K562 (cell line): ENCODE measurements around the gene UBTD1. TPM values are rescaled to one million over a fixed set of nuclear protein-coding genes. Genes with fewer than 3 reads are reported as not detected.

Experiments
- ATAC-seq: fragments of 200-7000 bp; cut with Tn5 transposase; 3 replicates; pipeline ENCODE4 v1.9.1; 2020; ENCODE audit warnings: moderate library complexity
- BruUV-seq: library from RNA; stranded (reverse); fragments of 400-500 nt; replicated peaks from 2 replicates; lab custom pipeline; 2021; lab: Mats Ljungman, UMichigan
- CTCF ChIA-PET: fragments of 300-600 bp; formaldehyde crosslinking; extraction: SDS; loops from one replicate; lab custom pipeline; 2021; ENCODE audit warnings: low intra/inter-chr PET ratio; lab: Yijun Ruan, JAX
- POLR2A ChIA-PET: fragments of 300-600, 350-650 bp; sonication (Branson Sonifier 250); formaldehyde crosslinking; extraction: SDS; loops from one replicate; lab custom pipeline; 2021; ENCODE audit warnings: antibody characterized with exemption, inconsistent platforms; lab: Yijun Ruan, JAX
- DNase-seq, 4 experiments: peaks; one replicate each; pipeline versions ENCODE4 v3.0.0 to v3.0.0-alpha.2; 2011 to 2018; ENCODE audit warnings: low spot score in 3 of 4, mixed read lengths in 3 of 4; ENCODE audit errors: extremely low read depth in 1 of 4
- FAIRE-seq: peaks from 2 replicates; lab custom pipeline; 2011; peaks lifted over from hg19 to GRCh38; lab: Jason Lieb, UNC
- H2AFZ ChIP-seq: 2 replicates; pipeline ENCODE4 v1.6.0; 2011; ENCODE audit warnings: low read depth, low read length, control low read depth, inconsistent platforms
- H3K27ac ChIP-seq: fragments of 200-600 bp; 3 replicates; pipeline ENCODE4 v1.8.0; 2011; ENCODE audit warnings: low read depth, mild to moderate bottlenecking, control low read depth, inconsistent platforms, low read length, moderate library complexity, mixed read lengths; ENCODE audit errors: extremely low read depth
- H3K27me3 ChIP-seq, 2 experiments: fragments of 300-600 bp in 1 of 2; 2 replicates in 1 of 2; 3 replicates in 1 of 2; pipeline versions ENCODE4 v1.6.0 to v1.8.0; 2011; ENCODE audit warnings: inconsistent platforms in 2 of 2, low read length in 2 of 2, mild to moderate bottlenecking in 1 of 2, mixed read lengths in 1 of 2, moderate library complexity in 1 of 2; ENCODE audit not compliant: control insufficient read depth in 2 of 2, insufficient read depth in 2 of 2
- H3K36me3 ChIP-seq: fragments of 300-600 bp; 3 replicates; pipeline ENCODE4 v1.8.0; 2011; ENCODE audit warnings: mild to moderate bottlenecking, low read length, inconsistent platforms; ENCODE audit not compliant: control insufficient read depth, insufficient read depth
- H3K4me1 ChIP-seq, 2 experiments: fragments of 200-600 bp in 1 of 2; replicated peaks in 1 of 2; 2 replicates in 1 of 2; 3 replicates in 1 of 2; pipeline versions ENCODE4 v1.5.1 to v1.8.0; 2011; ENCODE audit warnings: inconsistent platforms in 2 of 2, low read length in 2 of 2, mild to moderate bottlenecking in 1 of 2, mixed read lengths in 1 of 2, moderate library complexity in 1 of 2; ENCODE audit not compliant: control insufficient read depth in 2 of 2, insufficient read depth in 2 of 2
- H3K4me2 ChIP-seq: 2 replicates; pipeline ENCODE4 v1.6.1; 2011; ENCODE audit warnings: low read length, control low read depth, inconsistent platforms, mixed read lengths; ENCODE audit not compliant: insufficient read depth
- H3K4me3 ChIP-seq: fragments of 200-600 bp; sonication (generic), shearing (Covaris generic); 2 replicates; pipeline ENCODE4 v1.5.1; 2016; ENCODE audit warnings: control low read depth, inconsistent platforms
- H3K79me2 ChIP-seq: fragments of 200-600 bp; 3 replicates; pipeline ENCODE4 v1.8.0; 2011; ENCODE audit warnings: low read length, inconsistent platforms; ENCODE audit not compliant: control insufficient read depth, insufficient read depth
- H3K9ac ChIP-seq, 2 experiments: 2 replicates each; pipeline versions ENCODE4 v1.6.0 to v1.6.1; 2011; ENCODE audit warnings: low read depth in 2 of 2, low read length in 2 of 2, control low read depth in 1 of 2, inconsistent platforms in 1 of 2, mild to moderate bottlenecking in 1 of 2, mixed read lengths in 1 of 2; ENCODE audit not compliant: insufficient read depth in 1 of 2
- H3K9me1 ChIP-seq: one replicate; pipeline ENCODE4 v1.6.0; 2011; ENCODE audit warnings: inconsistent platforms, mild to moderate bottlenecking, low read length, moderate library complexity; ENCODE audit not compliant: control insufficient read depth, insufficient read depth
- H3K9me3 ChIP-seq: replicated peaks from 2 replicates; pipeline ENCODE4 v1.5.1; 2011; ENCODE audit warnings: low read depth, low read length, inconsistent platforms; ENCODE audit not compliant: control insufficient read depth, insufficient read depth
- H4K20me1 ChIP-seq: replicated peaks from 2 replicates; pipeline ENCODE4 v1.6.1; 2011; ENCODE audit warnings: low read length, inconsistent platforms, mixed read lengths; ENCODE audit not compliant: control insufficient read depth, insufficient read depth
- ARID1B ChIP-seq: fragments of 450-650 bp; IDR thresholded peaks from 2 replicates; pipeline ENCODE4 v1.6.1; 2016; ENCODE audit warnings: antibody characterized with exemption, mild to moderate bottlenecking, inconsistent platforms
- DIDO1 ChIP-seq: fragments of 450-650 bp; IDR thresholded peaks from 2 replicates; pipeline ENCODE4 v1.6.1; 2016; ENCODE audit warnings: low read depth, missing biosample characterization, missing genetic modification characterization
- MCM2 ChIP-seq: fragments of 450-650 bp; IDR thresholded peaks from 2 replicates; pipeline ENCODE4 v1.6.1; 2017; ENCODE audit warnings: low read depth, mild to moderate bottlenecking
- MLLT1 ChIP-seq, 2 experiments: fragments of 450-650 bp; IDR thresholded peaks; 2 replicates each; pipeline ENCODE4 v1.6.1; 2016
- NR2C1 ChIP-seq, 2 experiments: fragments of 450-650 bp; IDR thresholded peaks; 2 replicates each; pipeline ENCODE4 v1.6.1; 2017; ENCODE audit warnings: mild to moderate bottlenecking in 2 of 2, antibody characterized with exemption in 1 of 2, inconsistent platforms in 1 of 2, missing compliant biosample characterization in 1 of 2, missing genetic modification characterization in 1 of 2
- TAF9B ChIP-seq: fragments of 450-650 bp; IDR thresholded peaks from 2 replicates; pipeline ENCODE4 v1.6.1; 2018; ENCODE audit warnings: mild to moderate bottlenecking; ENCODE audit not compliant: partially characterized antibody
- ZNF121 ChIP-seq: sonication (generic); formaldehyde crosslinking; conservative IDR thresholded peaks from 2 replicates; pipeline ENCODE4 v1.8.0; 2022; ENCODE audit warnings: missing genetic modification reagents
- ZNF431 ChIP-seq: sonication (generic); formaldehyde crosslinking; IDR thresholded peaks from 2 replicates; pipeline ENCODE4 v1.8.0; 2022; ENCODE audit warnings: mild to moderate bottlenecking, missing genetic modification reagents
- WGBS: fragments of 100-300 bp; shearing (Covaris generic); methylation state at CpG from one replicate; pipeline ENCODE4 v1.1.6; 2016; ENCODE audit warnings: low coverage, mixed read lengths; ENCODE audit not compliant: insufficient coverage; ENCODE audit errors: missing lambda C conversion rate; 5-methylcytosine and 5-hydroxymethylcytosine counted together
- in situ Hi-C: fragments of 300-500 bp; cut with MboI; formaldehyde crosslinking; loops from 4 replicates; pipeline ENCODE4 v1.15.0; 2018; ENCODE audit warnings: inconsistent platforms, mixed read lengths
- intact Hi-C: fragments of 100-400 bp; cut with micrococcal nuclease; formaldehyde crosslinking; loops from 2 replicates; pipeline ENCODE4 v1.14.2; 2022
- polyA plus RNA-seq, 8 experiments: library from polyadenylated mRNA; depleted of rRNA in 4 of 8; stranded (reverse) in 5 of 8; unstranded in 3 of 8; fragments of >200 nt; fragmentation: Nextera tagmentation in 2 of 8; fragmentation: Illumina TruSeq in 1 of 8; extraction: Ambion mirVana in 2 of 8; extraction: Trizol in 1 of 8; gene quantifications; 2 replicates each; pipeline versions ENCODE4 v1.2.1 to v1.2.3, GENCODE V29; 2011 to 2014; ENCODE audit warnings: inconsistent platforms in 1 of 8, missing spikeins in 1 of 8
- total RNA-seq, 7 experiments: library from RNA; depleted of rRNA in 6 of 7; stranded (reverse); fragments of >200 nt in 6 of 7; fragmentation: Illumina TruSeq in 2 of 7; extraction: Trizol in 2 of 7; gene quantifications; 2 replicates each; pipeline versions ENCODE4 v1.2.1 to v1.2.3, GENCODE V29; 2011 to 2021; ENCODE audit warnings: low replicate concordance in 1 of 7

Gene UBTD1
- total and polyA plus RNA-seq, 9 of the 15 experiments (the other 6 are each of a cell fraction or from before 2014, with no cell fraction given), result 0.08 to 1.6 (median 0.81) TPM; not detected in 1

- Histone ChIP-seq H3K27me3 (no peaks in the 10 kb centered on the region), H3K9me1 (no peaks in the 10 kb centered on the region), H2AFZ (no peak overlapping the region), H3K4me1 (no peaks in the 10 kb centered on the region; a peak in 2 of 5 replicates), H3K36me3 (no peaks in the 10 kb centered on the region), H3K79me2 (no peaks in the 10 kb centered on the region), H3K4me3 (no peak overlapping the region), H3K9me3 (no peaks in the 10 kb centered on the region), H3K4me2 (no peak overlapping the region), H3K27ac (no peak overlapping the region), H3K9ac (no peak overlapping the region), H4K20me1 (no peaks in the 10 kb centered on the region)
- DNase-seq, result no peak
- WGBS, result 31% methylated on average over 10 of the region's 10 CpGs
- TF ChIP-seq ZNF121 (CRISPR knock-in tag), result no peak
- no peak for TF ChIP-seq ZNF431 (CRISPR knock-in tag)
- TF ChIP-seq MLLT1 (IDR thresholded peaks at IDR 0.05), result no peak
- no peak for TF ChIP-seq TAF9B
- no peak for TF ChIP-seq ARID1B
- no peak for TF ChIP-seq MCM2
- TF ChIP-seq DIDO1 (tag), result no peak
- TF ChIP-seq NR2C1 (IDR thresholded peaks at IDR 0.05), result no peak
- TF ChIP-seq NR2C1 (tag; IDR thresholded peaks at IDR 0.05), result no peak
- intact Hi-C loops, result no loop called here
- ATAC-seq, result no peak
- in situ Hi-C loops, result no loop called here
- ChIA-PET POLR2A (no interaction called here), CTCF (no interaction called here)
- FAIRE-seq, result no peak
- no TSS peak for BruUV-seq
Measured at GRCh38 chr10:97531401-97531986, 32.8 kb downstream of the UBTD1 start.
